Stomach (tissue), 4 donors: Measurements from ENCODE around the gene IDH3B.

ENCODE experiments used
- POLR2A ChIP-seq, 4 donors: fragments of 450-650 bp; IDR thresholded peaks; one replicate each; pipeline ENCODE4 v1.6.1; 2016; ENCODE audit warnings: antibody characterized with exemption in 4 of 4, control low read depth in 2 of 4, mild to moderate bottlenecking in 1 of 4, moderate library complexity in 1 of 4
- POLR2AphosphoS5 ChIP-seq, 3 donors: sonication (generic); formaldehyde crosslinking; IDR thresholded peaks; one replicate each; pipeline ENCODE4 v1.6.1; 2016; ENCODE audit warnings: antibody characterized with exemption in 3 of 3
- TF ChIP-seq, protein P1 (sequence below), 7 experiments: fragments of 450-650 bp in 4 of 7; fragments of 200-600 bp in 3 of 7; sonication (generic) in 3 of 7; IDR thresholded peaks; one replicate each; pipeline ENCODE4 v1.5.1; 2016 to 2019; ENCODE audit warnings: antibody characterized with exemption in 7 of 7, control low read depth in 2 of 7, mild to moderate bottlenecking in 1 of 7

GRCh38 chr20:2708665-2709064 lies 44.6 kb upstream of the IDH3B start:
- TF ChIP-seq, protein P1, sequence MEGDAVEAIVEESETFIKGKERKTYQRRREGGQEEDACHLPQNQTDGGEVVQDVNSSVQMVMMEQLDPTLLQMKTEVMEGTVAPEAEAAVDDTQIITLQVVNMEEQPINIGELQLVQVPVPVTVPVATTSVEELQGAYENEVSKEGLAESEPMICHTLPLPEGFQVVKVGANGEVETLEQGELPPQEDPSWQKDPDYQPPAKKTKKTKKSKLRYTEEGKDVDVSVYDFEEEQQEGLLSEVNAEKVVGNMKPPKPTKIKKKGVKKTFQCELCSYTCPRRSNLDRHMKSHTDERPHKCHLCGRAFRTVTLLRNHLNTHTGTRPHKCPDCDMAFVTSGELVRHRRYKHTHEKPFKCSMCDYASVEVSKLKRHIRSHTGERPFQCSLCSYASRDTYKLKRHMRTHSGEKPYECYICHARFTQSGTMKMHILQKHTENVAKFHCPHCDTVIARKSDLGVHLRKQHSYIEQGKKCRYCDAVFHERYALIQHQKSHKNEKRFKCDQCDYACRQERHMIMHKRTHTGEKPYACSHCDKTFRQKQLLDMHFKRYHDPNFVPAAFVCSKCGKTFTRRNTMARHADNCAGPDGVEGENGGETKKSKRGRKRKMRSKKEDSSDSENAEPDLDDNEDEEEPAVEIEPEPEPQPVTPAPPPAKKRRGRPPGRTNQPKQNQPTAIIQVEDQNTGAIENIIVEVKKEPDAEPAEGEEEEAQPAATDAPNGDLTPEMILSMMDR (IDR thresholded peaks at IDR 0.05): no peak
- TF ChIP-seq POLR2A (IDR thresholded peaks at IDR 0.05): no peak
- TF ChIP-seq POLR2AphosphoS5 (IDR thresholded peaks at IDR 0.05): no peak
